Measurements from ENCODE around the gene RIPOR3. TPM values are rescaled to one million over a fixed set of nuclear protein-coding genes. Genes with fewer than 3 reads are reported as not detected.

RIPOR3 gene
- polyA plus RNA-seq, 1 donor from 2014 or later: not detected

- H3K36me3 ChIP-seq (ENCODE audit: insufficient read depth, low read length): peaks cover 11% of the 10 kb centered on the region
- H4K20me1 ChIP-seq (ENCODE audit: insufficient read depth): no peaks in the 10 kb centered on the region
- no peaks in the 10 kb centered on the region for H3K27me3 ChIP-seq (ENCODE audit: insufficient read depth, low read depth, low read length)
- H3K9me3 ChIP-seq (ENCODE audit: low read length): no peaks in the 10 kb centered on the region
- H2AFZ ChIP-seq (ENCODE audit: low read depth, low read length): no peak overlapping the region
- H3K27ac ChIP-seq (ENCODE audit: low read length): no peak overlapping the region
- H3K4me3 ChIP-seq (ENCODE audit: low read length): no peak overlapping the region
- H3K4me2 ChIP-seq (ENCODE audit: low read length): no peak overlapping the region
- TF ChIP-seq RAD21 (conservative IDR thresholded peaks at IDR 0.05): peak; percentile 50
- peak; percentile 55 for TF ChIP-seq CTCF (IDR thresholded peaks at IDR 0.05; ENCODE audit: poor library complexity, severe bottlenecking)
- TF ChIP-seq EZH2 (IDR thresholded peaks at IDR 0.05; ENCODE audit: borderline replicate concordance, insufficient read depth, low read length, poor library complexity, severe bottlenecking): no peak
- TF ChIP-seq MXI1 (conservative IDR thresholded peaks at IDR 0.05; ENCODE audit: poor library complexity, severe bottlenecking): no peak
- no peak for TF ChIP-seq EP300 (conservative IDR thresholded peaks at IDR 0.05; ENCODE audit: poor library complexity, severe bottlenecking)
- TF ChIP-seq SMC3 (conservative IDR thresholded peaks at IDR 0.05; ENCODE audit: poor library complexity): peak; percentile 62
- no peak for TF ChIP-seq REST (IDR thresholded peaks at IDR 0.05; ENCODE audit: borderline replicate concordance)
- no peak for TF ChIP-seq TAF1 (IDR thresholded peaks at IDR 0.05; ENCODE audit: low read depth)
- TF ChIP-seq POLR2AphosphoS5 (IDR thresholded peaks at IDR 0.05): no peak
- no peaks in the 10 kb centered on the region for H3K9me2 ChIP-seq (ENCODE audit: insufficient read depth, low read length)
- H3F3A ChIP-seq (ENCODE audit: insufficient read depth, low read length, poor library complexity, severe bottlenecking): no peaks in the 10 kb centered on the region
- H3K9ac ChIP-seq (ENCODE audit: low read length): no peak overlapping the region
- no peaks in the 10 kb centered on the region for H3K79me2 ChIP-seq (replicated peaks; ENCODE audit: insufficient read depth, low read length)
Observed at GRCh38 chr20:50575865-50576720, 115.2 kb downstream of the RIPOR3 start.

- no peak overlapping the region for H2AFZ ChIP-seq (ENCODE audit: low read depth, low read length)
- H3K36me3 ChIP-seq (ENCODE audit: insufficient read depth, low read length): peaks cover 1% of the 10 kb centered on the region
- H3K4me3 ChIP-seq (ENCODE audit: low read length): no peak overlapping the region
- no peaks in the 10 kb centered on the region for H4K20me1 ChIP-seq (ENCODE audit: insufficient read depth)
- no peak overlapping the region for H3K27ac ChIP-seq (ENCODE audit: low read length)
- H3F3A ChIP-seq (ENCODE audit: insufficient read depth, low read length, poor library complexity, severe bottlenecking): no peaks in the 10 kb centered on the region
- no peaks in the 10 kb centered on the region for H3K9me2 ChIP-seq (ENCODE audit: insufficient read depth, low read length)
- no peaks in the 10 kb centered on the region for H3K79me2 ChIP-seq (replicated peaks; ENCODE audit: insufficient read depth, low read length)
- no peak overlapping the region for H3K9ac ChIP-seq (ENCODE audit: low read length)
- H3K9me3 ChIP-seq (ENCODE audit: low read length): no peaks in the 10 kb centered on the region
- no peaks in the 10 kb centered on the region for H3K27me3 ChIP-seq (ENCODE audit: insufficient read depth, low read depth, low read length)
- TF ChIP-seq REST (IDR thresholded peaks at IDR 0.05; ENCODE audit: borderline replicate concordance) (no peak), EZH2 (IDR thresholded peaks at IDR 0.05; ENCODE audit: borderline replicate concordance, insufficient read depth, low read length, poor library complexity, severe bottlenecking) (no peak), RAD21 (conservative IDR thresholded peaks at IDR 0.05) (no peak), TAF1 (IDR thresholded peaks at IDR 0.05; ENCODE audit: low read depth) (no peak), SMC3 (conservative IDR thresholded peaks at IDR 0.05; ENCODE audit: poor library complexity) (no peak), EP300 (conservative IDR thresholded peaks at IDR 0.05; ENCODE audit: poor library complexity, severe bottlenecking) (no peak), MXI1 (conservative IDR thresholded peaks at IDR 0.05; ENCODE audit: poor library complexity, severe bottlenecking) (no peak), POLR2AphosphoS5 (IDR thresholded peaks at IDR 0.05) (no peak), CTCF (IDR thresholded peaks at IDR 0.05; ENCODE audit: poor library complexity, severe bottlenecking) (no peak)
- no peak overlapping the region for H3K4me2 ChIP-seq (ENCODE audit: low read length)
Observed at GRCh38 chr20:50574586-50574985, 116.8 kb downstream of the RIPOR3 start.
